WTC11 (cell line): ENCODE measurements around the gene MYL10. TPM values are rescaled to one million over a fixed set of nuclear protein-coding genes. Genes with fewer than 3 reads are reported as not detected.

Experiments used
- ATAC-seq: fragments of 200-7000 bp; cut with Tn5 transposase; 2 replicates; pipeline ENCODE4 v1.10.0; 2021; ENCODE audit warnings: mild to moderate bottlenecking, moderate library complexity
- CTCF ChIA-PET: fragments of 300-600 bp; sonication (Branson Sonifier 250); formaldehyde crosslinking; loops from one replicate; lab custom pipeline; 2021; ENCODE audit warnings: antibody characterized with exemption; lab: Charles Lee
- POLR2A ChIA-PET: fragments of 350-600 bp; sonication (Branson Sonifier 250); formaldehyde crosslinking; loops from one replicate; lab custom pipeline; 2021; ENCODE audit warnings: antibody characterized with exemption; lab: Charles Lee
- DNase-seq: peaks from one replicate; pipeline ENCODE4 v3.0.0; 2021; ENCODE audit warnings: low spot score
- H3K27ac Mint-ChIP-seq: 2 replicates; pipeline ENCODE4 v1.8.0; 2021; ENCODE audit warnings: mixed read lengths
- H3K27me3 Mint-ChIP-seq: 2 replicates; pipeline ENCODE4 v1.8.0; 2021; ENCODE audit warnings: low read depth, mild to moderate bottlenecking, moderate library complexity, mixed read lengths
- H3K36me3 Mint-ChIP-seq: 2 replicates; pipeline ENCODE4 v1.8.0; 2021; ENCODE audit warnings: mixed read lengths
- H3K4me1 Mint-ChIP-seq: 2 replicates; pipeline ENCODE4 v1.8.0; 2022; ENCODE audit warnings: mixed read lengths
- H3K4me3 Mint-ChIP-seq: 2 replicates; pipeline ENCODE4 v1.8.0; 2021; ENCODE audit warnings: mild to moderate bottlenecking, moderate library complexity, mixed read lengths
- H3K9me3 Mint-ChIP-seq: 2 replicates; pipeline ENCODE4 v1.8.0; 2021; ENCODE audit warnings: mixed read lengths
- CREM ChIP-seq: sonication (generic); formaldehyde crosslinking; IDR thresholded peaks from 2 replicates; pipeline ENCODE4 v1.8.1; 2022; ENCODE audit warnings: mild to moderate bottlenecking, missing genetic modification reagents, moderate library complexity
- EMX1 ChIP-seq: fragments of 250-450 bp; sonication (Bioruptor Pico); IDR thresholded peaks from 2 replicates; pipeline ENCODE4 v1.8.0; 2021; ENCODE audit warnings: mild to moderate bottlenecking
- KAT7 ChIP-seq: sonication (generic); formaldehyde crosslinking; IDR thresholded peaks from 2 replicates; pipeline ENCODE4 v1.8.1; 2023; ENCODE audit warnings: missing genetic modification reagents, mild to moderate bottlenecking, borderline replicate concordance
- NR3C1 ChIP-seq: sonication (generic); formaldehyde crosslinking; conservative IDR thresholded peaks from 2 replicates; pipeline ENCODE4 v1.8.1; 2023; ENCODE audit warnings: low read depth, mild to moderate bottlenecking, missing genetic modification reagents
- PRRX2 ChIP-seq: fragments of 250-450 bp; sonication (Bioruptor Pico); IDR thresholded peaks from 2 replicates; pipeline ENCODE4 v1.8.0; 2021; ENCODE audit warnings: mild to moderate bottlenecking
- TP53 ChIP-seq: sonication (generic); formaldehyde crosslinking; IDR thresholded peaks from 2 replicates; pipeline ENCODE4 v1.8.1; 2023; ENCODE audit warnings: mild to moderate bottlenecking, missing genetic modification reagents
- ZNF219 ChIP-seq: sonication (generic); formaldehyde crosslinking; IDR thresholded peaks from 2 replicates; pipeline ENCODE4 v1.8.0; 2023; ENCODE audit warnings: missing genetic modification reagents, mild to moderate bottlenecking, borderline replicate concordance
- ZNF317 ChIP-seq: sonication (generic); formaldehyde crosslinking; IDR thresholded peaks from 2 replicates; pipeline ENCODE4 v1.8.1; 2023; ENCODE audit warnings: low read depth, mild to moderate bottlenecking, moderate library complexity, missing genetic modification reagents, borderline replicate concordance
- total RNA-seq: library from RNA; stranded (reverse); gene quantifications from 3 replicates; pipeline ENCODE4 v1.2.3, GENCODE V29; 2021
- TF ChIP-seq, protein P1 (sequence below): fragments of 250-450 bp; sonication (Bioruptor Pico); IDR thresholded peaks from 2 replicates; pipeline ENCODE4 v1.9.0; 2021; ENCODE audit warnings: mild to moderate bottlenecking
- TF ChIP-seq, protein P2 (sequence below): fragments of 250-450 bp; sonication (Bioruptor Pico); IDR thresholded peaks from 2 replicates; pipeline ENCODE4 v2.1.2; 2022; ENCODE audit warnings: mild to moderate bottlenecking, moderate library complexity
- TF ChIP-seq, protein P3 (sequence below): fragments of 200-600 bp; IDR thresholded peaks from 2 replicates; pipeline ENCODE4 v1.8.0; 2022; ENCODE audit warnings: antibody characterized with exemption
- TF ChIP-seq, protein P4 (sequence below): sonication (generic); formaldehyde crosslinking; IDR thresholded peaks from 2 replicates; pipeline ENCODE4 v1.8.1; 2023; ENCODE audit warnings: mild to moderate bottlenecking, missing genetic modification reagents
- TF ChIP-seq, protein P5 (sequence below): sonication (generic); formaldehyde crosslinking; IDR thresholded peaks from 2 replicates; pipeline ENCODE4 v1.8.1; 2023; ENCODE audit warnings: mild to moderate bottlenecking, missing genetic modification reagents, moderate library complexity
- TF ChIP-seq, protein P6 (sequence below): sonication (generic); formaldehyde crosslinking; IDR thresholded peaks from 2 replicates; pipeline ENCODE4 v1.8.1; 2023; ENCODE audit warnings: mild to moderate bottlenecking, missing genetic modification reagents

The MYL10 gene
- total RNA-seq, 1 experiment from 2014 or later: not detected

DNA sequence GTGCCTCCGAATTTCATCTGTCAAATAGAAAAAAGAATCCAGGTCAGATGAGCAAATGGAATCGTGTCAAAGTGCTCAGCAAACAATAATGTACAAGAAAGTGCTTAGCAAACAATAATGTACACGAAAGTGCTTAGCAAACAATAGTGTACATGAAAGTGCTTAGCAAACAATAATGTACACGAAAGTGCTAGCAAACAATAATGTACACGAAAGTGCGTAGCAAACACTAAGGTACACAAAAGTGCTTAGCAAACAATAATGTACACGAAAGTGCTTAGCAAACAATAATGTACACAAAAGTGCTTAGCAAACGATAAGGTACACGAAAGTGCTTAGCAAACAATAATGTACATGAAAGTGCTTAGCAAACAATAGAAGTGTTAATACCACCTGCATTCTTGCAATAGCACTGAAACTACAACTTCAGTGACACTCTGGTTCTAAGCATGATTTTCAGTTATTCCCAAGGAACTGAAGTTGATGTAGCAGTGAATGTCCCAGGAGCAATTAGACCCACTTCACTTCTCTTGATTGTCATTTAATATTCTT is 33.4 kb upstream of the MYL10 start (continued):
- TF ChIP-seq, protein P1, sequence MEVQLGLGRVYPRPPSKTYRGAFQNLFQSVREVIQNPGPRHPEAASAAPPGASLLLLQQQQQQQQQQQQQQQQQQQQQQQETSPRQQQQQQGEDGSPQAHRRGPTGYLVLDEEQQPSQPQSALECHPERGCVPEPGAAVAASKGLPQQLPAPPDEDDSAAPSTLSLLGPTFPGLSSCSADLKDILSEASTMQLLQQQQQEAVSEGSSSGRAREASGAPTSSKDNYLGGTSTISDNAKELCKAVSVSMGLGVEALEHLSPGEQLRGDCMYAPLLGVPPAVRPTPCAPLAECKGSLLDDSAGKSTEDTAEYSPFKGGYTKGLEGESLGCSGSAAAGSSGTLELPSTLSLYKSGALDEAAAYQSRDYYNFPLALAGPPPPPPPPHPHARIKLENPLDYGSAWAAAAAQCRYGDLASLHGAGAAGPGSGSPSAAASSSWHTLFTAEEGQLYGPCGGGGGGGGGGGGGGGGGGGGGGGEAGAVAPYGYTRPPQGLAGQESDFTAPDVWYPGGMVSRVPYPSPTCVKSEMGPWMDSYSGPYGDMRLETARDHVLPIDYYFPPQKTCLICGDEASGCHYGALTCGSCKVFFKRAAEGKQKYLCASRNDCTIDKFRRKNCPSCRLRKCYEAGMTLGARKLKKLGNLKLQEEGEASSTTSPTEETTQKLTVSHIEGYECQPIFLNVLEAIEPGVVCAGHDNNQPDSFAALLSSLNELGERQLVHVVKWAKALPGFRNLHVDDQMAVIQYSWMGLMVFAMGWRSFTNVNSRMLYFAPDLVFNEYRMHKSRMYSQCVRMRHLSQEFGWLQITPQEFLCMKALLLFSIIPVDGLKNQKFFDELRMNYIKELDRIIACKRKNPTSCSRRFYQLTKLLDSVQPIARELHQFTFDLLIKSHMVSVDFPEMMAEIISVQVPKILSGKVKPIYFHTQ: no peak
- TF ChIP-seq CREM (CRISPR knock-in tag): no peak
- no peak for TF ChIP-seq ZNF219 (CRISPR knock-in tag)

DNA sequence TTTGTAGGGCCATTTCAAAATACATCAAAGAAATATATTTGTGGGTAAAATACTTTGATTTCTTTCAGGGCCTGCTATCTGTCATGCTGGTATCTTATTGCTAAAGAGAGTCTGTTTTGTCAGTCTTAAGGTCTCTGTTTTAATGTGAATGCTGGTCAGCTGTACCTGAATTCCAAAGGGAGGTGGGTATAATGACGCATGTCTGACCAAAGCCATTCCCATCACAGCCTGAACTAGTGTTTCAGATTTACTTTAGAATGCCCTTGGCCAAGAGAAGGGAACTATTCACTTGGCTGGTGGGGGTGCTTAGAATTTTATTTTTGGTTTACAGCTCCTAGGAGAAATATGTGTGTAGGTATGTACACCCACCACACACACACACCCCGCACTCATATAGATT is 30.6 kb upstream of the MYL10 start:
- POLR2A ChIA-PET: no interaction called here
- Mint-ChIP-seq H3K4me3 (no peak overlapping the region), H3K36me3 (peaks cover 9% of the 10 kb centered on the region), H3K27ac (no peak overlapping the region), H3K9me3 (peaks cover 12% of the 10 kb centered on the region), H3K4me1 (peaks cover 26% of the 10 kb centered on the region), H3K27me3 (peaks cover 13% of the 10 kb centered on the region)
- TF ChIP-seq, protein P2, sequence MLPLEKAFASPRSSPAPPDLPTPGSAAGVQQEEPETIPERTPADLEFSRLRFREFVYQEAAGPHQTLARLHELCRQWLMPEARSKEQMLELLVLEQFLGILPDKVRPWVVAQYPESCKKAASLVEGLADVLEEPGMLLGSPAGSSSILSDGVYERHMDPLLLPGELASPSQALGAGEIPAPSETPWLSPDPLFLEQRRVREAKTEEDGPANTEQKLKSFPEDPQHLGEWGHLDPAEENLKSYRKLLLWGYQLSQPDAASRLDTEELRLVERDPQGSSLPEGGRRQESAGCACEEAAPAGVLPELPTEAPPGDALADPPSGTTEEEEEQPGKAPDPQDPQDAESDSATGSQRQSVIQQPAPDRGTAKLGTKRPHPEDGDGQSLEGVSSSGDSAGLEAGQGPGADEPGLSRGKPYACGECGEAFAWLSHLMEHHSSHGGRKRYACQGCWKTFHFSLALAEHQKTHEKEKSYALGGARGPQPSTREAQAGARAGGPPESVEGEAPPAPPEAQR (CRISPR knock-in tag): no peak
- TF ChIP-seq KAT7 (CRISPR knock-in tag) (no peak), ZNF317 (CRISPR knock-in tag) (no peak), TP53 (no peak), PRRX2 (CRISPR knock-in tag) (no peak), NR3C1 (CRISPR knock-in tag) (no peak)
- TF ChIP-seq, protein P3, sequence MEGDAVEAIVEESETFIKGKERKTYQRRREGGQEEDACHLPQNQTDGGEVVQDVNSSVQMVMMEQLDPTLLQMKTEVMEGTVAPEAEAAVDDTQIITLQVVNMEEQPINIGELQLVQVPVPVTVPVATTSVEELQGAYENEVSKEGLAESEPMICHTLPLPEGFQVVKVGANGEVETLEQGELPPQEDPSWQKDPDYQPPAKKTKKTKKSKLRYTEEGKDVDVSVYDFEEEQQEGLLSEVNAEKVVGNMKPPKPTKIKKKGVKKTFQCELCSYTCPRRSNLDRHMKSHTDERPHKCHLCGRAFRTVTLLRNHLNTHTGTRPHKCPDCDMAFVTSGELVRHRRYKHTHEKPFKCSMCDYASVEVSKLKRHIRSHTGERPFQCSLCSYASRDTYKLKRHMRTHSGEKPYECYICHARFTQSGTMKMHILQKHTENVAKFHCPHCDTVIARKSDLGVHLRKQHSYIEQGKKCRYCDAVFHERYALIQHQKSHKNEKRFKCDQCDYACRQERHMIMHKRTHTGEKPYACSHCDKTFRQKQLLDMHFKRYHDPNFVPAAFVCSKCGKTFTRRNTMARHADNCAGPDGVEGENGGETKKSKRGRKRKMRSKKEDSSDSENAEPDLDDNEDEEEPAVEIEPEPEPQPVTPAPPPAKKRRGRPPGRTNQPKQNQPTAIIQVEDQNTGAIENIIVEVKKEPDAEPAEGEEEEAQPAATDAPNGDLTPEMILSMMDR: no peak
- TF ChIP-seq, protein P4, sequence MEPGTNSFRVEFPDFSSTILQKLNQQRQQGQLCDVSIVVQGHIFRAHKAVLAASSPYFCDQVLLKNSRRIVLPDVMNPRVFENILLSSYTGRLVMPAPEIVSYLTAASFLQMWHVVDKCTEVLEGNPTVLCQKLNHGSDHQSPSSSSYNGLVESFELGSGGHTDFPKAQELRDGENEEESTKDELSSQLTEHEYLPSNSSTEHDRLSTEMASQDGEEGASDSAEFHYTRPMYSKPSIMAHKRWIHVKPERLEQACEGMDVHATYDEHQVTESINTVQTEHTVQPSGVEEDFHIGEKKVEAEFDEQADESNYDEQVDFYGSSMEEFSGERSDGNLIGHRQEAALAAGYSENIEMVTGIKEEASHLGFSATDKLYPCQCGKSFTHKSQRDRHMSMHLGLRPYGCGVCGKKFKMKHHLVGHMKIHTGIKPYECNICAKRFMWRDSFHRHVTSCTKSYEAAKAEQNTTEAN (CRISPR knock-in tag): no peak
- ATAC-seq (no peak), DNase-seq (no peak)
- CTCF ChIA-PET: no interaction called here

DNA sequence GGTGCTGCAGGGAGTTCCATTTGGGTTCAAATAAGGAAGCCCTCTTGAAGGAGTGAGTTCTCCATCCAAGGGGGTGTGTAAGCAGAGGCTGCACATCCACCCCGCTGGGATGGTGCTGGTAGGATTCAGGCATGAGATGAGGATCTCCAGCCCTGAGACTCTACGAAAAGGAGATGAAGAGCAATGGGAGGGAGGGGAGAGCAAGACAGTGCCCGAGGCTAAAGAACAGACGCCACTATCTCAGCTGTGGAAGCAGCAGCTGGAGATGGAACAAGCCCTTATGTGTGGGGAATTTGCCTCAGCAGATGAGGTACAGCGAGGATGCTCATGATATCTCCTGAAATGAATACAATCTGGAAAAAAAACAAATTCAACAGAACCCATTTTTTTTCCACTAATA is 28.1 kb upstream of the MYL10 start:
- DNase-seq (no peak), ATAC-seq (no peak)
- Mint-ChIP-seq H3K36me3 (no peaks in the 10 kb centered on the region), H3K9me3 (no peaks in the 10 kb centered on the region; the same call in 1 of the 2 replicates), H3K4me1 (peaks cover 20% of the 10 kb centered on the region), H3K27ac (no peak overlapping the region), H3K27me3 (peaks cover 6% of the 10 kb centered on the region), H3K4me3 (no peak overlapping the region)
- ChIA-PET POLR2A (interaction anchor here (0.7 kb wide), 1 partner anchor 109 kb away, joined by 3 read pairs; no protein-coding TSS in a partner anchor), CTCF (no interaction called here)
- TF ChIP-seq, protein P5, sequence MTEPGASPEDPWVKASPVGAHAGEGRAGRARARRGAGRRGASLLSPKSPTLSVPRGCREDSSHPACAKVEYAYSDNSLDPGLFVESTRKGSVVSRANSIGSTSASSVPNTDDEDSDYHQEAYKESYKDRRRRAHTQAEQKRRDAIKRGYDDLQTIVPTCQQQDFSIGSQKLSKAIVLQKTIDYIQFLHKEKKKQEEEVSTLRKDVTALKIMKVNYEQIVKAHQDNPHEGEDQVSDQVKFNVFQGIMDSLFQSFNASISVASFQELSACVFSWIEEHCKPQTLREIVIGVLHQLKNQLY (CRISPR knock-in tag): no peak
- TF ChIP-seq EMX1 (CRISPR knock-in tag) (no peak), NR3C1 (CRISPR knock-in tag) (no peak)
- TF ChIP-seq, protein P6, sequence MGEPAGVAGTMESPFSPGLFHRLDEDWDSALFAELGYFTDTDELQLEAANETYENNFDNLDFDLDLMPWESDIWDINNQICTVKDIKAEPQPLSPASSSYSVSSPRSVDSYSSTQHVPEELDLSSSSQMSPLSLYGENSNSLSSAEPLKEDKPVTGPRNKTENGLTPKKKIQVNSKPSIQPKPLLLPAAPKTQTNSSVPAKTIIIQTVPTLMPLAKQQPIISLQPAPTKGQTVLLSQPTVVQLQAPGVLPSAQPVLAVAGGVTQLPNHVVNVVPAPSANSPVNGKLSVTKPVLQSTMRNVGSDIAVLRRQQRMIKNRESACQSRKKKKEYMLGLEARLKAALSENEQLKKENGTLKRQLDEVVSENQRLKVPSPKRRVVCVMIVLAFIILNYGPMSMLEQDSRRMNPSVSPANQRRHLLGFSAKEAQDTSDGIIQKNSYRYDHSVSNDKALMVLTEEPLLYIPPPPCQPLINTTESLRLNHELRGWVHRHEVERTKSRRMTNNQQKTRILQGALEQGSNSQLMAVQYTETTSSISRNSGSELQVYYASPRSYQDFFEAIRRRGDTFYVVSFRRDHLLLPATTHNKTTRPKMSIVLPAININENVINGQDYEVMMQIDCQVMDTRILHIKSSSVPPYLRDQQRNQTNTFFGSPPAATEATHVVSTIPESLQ (CRISPR knock-in tag): no peak
